ENCODE results near the gene CD200R1.

The CD200R1 gene

GRCh38 chr3:112974894-112975293 lies at the start of gene CD200R1:
Gene CD200R1, minus strand, starts transcription at chr3:112975103. Its CDS starts 246 bp downstream, at chr3:112974857.
- peaks cover 0 to 7% (median 6%) of the 10 kb centered on the region in 5 donors for H3K4me1 ChIP-seq (ENCODE audit: control insufficient read depth in 5 of 5, insufficient read depth in 5 of 5, low read length in 5 of 5)
- peak within 1 kb of the TSS in 3 of 5 donors; percentile 16 to 60 (median 58) for H3K9ac ChIP-seq (ENCODE audit: low read length in 5 of 5)
- no peak within 1 kb of the TSS for H3K27ac ChIP-seq (ENCODE audit: low read depth, low read length)
- H3K4me3 ChIP-seq (ENCODE audit: low read depth in 1 of 5, low read length in 5 of 5): peak within 1 kb of the TSS; percentile 47 to 67 (median 47)
- H3K36me3 ChIP-seq (ENCODE audit: control insufficient read depth in 5 of 5, insufficient read depth in 5 of 5, low read length in 5 of 5): no peaks in the 10 kb centered on the region
- H3K9me3 ChIP-seq (ENCODE audit: control insufficient read depth in 5 of 5, low read length in 5 of 5): no peaks in the 10 kb centered on the region
- H3K27me3 ChIP-seq (ENCODE audit: control insufficient read depth in 5 of 5, insufficient read depth in 4 of 5, low read length in 5 of 5): no peaks in the 10 kb centered on the region

- no peak overlapping the region for H3K4me3 ChIP-seq (ENCODE audit: low read depth in 1 of 5, low read length in 5 of 5)
- no peak overlapping the region for H3K27ac ChIP-seq (ENCODE audit: low read depth, low read length)
- H3K27me3 ChIP-seq (ENCODE audit: control insufficient read depth in 5 of 5, insufficient read depth in 4 of 5, low read length in 5 of 5): no peaks in the 10 kb centered on the region
- no peaks in the 10 kb centered on the region for H3K9me3 ChIP-seq (ENCODE audit: control insufficient read depth in 5 of 5, low read length in 5 of 5)
- H3K36me3 ChIP-seq (ENCODE audit: control insufficient read depth in 5 of 5, insufficient read depth in 5 of 5, low read length in 5 of 5): peaks cover 0 to 5% (median 2%) of the 10 kb centered on the region in 5 donors
- no peak overlapping the region for H3K9ac ChIP-seq (ENCODE audit: low read length in 5 of 5)
- H3K4me1 ChIP-seq (ENCODE audit: control insufficient read depth in 5 of 5, insufficient read depth in 5 of 5, low read length in 5 of 5): peaks cover 0 to 31% (median 22%) of the 10 kb centered on the region in 5 donors
Observed at GRCh38 chr3:113021471-113021870, 46.6 kb upstream of the CD200R1 start.

GRCh38 chr3:113019182-113020137 lies 44.6 kb upstream of the CD200R1 start:
- Histone ChIP-seq H3K36me3 (ENCODE audit: control insufficient read depth in 5 of 5, insufficient read depth in 5 of 5, low read length in 5 of 5) (peaks cover 7 to 13% (median 11%) of the 10 kb centered on the region in 5 donors), H3K27ac (ENCODE audit: low read depth, low read length) (peak overlapping the region; percentile 93), H3K9ac (ENCODE audit: low read length in 5 of 5) (peak overlapping the region; percentile 81 to 95 (median 93)), H3K27me3 (ENCODE audit: control insufficient read depth in 5 of 5, insufficient read depth in 4 of 5, low read length in 5 of 5) (no peaks in the 10 kb centered on the region), H3K9me3 (ENCODE audit: control insufficient read depth in 5 of 5, low read length in 5 of 5) (no peaks in the 10 kb centered on the region), H3K4me1 (ENCODE audit: control insufficient read depth in 5 of 5, insufficient read depth in 5 of 5, low read length in 5 of 5) (peaks cover 0 to 31% (median 22%) of the 10 kb centered on the region in 5 donors), H3K4me3 (ENCODE audit: low read depth in 1 of 5, low read length in 5 of 5) (peak overlapping the region; percentile 76 to 95 (median 90))

DNA sequence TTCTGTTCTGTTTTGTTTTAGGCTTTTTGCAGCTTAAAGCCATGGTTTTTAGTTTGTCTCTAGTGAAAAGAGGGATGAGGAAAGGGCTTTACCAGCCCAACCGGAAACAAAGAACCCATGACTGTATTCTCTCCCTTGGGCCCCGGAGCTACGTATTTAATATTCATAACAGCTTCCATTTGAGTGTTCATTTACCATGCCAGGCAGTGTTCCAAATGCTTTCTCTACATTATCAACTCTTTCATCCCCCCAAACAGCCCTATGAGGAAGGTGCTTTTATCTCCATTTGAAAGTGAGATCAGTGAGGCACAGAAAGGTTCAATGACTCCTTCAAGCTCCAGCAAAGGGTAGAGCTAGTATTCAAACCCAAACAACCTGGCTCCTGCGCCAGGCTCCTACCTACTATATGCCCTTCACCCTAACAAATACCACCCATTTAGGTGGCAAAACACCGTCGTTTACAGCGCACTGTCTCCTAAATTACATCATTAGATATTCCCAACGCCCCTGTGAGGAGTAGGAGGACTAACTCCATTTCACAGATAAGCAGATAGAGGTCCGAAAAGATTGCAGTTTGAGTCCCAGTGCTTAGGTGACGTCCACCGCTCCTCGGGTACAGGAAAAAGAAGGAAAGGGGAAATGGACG lies 43.8 kb upstream of the CD200R1 start:
- Histone ChIP-seq H3K9ac (ENCODE audit: low read length in 5 of 5) (peak overlapping the region; percentile 81 to 95 (median 93)), H3K4me1 (ENCODE audit: control insufficient read depth in 5 of 5, insufficient read depth in 5 of 5, low read length in 5 of 5) (peaks cover 0 to 31% (median 22%) of the 10 kb centered on the region in 5 donors), H3K4me3 (ENCODE audit: low read depth in 1 of 5, low read length in 5 of 5) (peak overlapping the region; percentile 76 to 95 (median 90))

GRCh38 chr3:113013593-113013992 lies 38.7 kb upstream of the CD200R1 start:
- no peak overlapping the region for H3K4me3 ChIP-seq (ENCODE audit: low read depth in 1 of 5, low read length in 5 of 5)
- H3K27ac ChIP-seq (ENCODE audit: low read depth, low read length): no peak overlapping the region
- peaks cover 19 to 54% (median 29%) of the 10 kb centered on the region in 5 donors for H3K36me3 ChIP-seq (ENCODE audit: control insufficient read depth in 5 of 5, insufficient read depth in 5 of 5, low read length in 5 of 5)
- H3K4me1 ChIP-seq (ENCODE audit: control insufficient read depth in 5 of 5, insufficient read depth in 5 of 5, low read length in 5 of 5): peaks cover 0 to 13% (median 10%) of the 10 kb centered on the region in 5 donors
- H3K9me3 ChIP-seq (ENCODE audit: control insufficient read depth in 5 of 5, low read length in 5 of 5): no peaks in the 10 kb centered on the region
- no peak overlapping the region for H3K9ac ChIP-seq (ENCODE audit: low read length in 5 of 5)
- H3K27me3 ChIP-seq (ENCODE audit: control insufficient read depth in 5 of 5, insufficient read depth in 4 of 5, low read length in 5 of 5): no peaks in the 10 kb centered on the region

More for the DNA sequence above, 43.8 kb upstream of the CD200R1 start:
- Histone ChIP-seq H3K27me3 (ENCODE audit: control insufficient read depth in 5 of 5, insufficient read depth in 4 of 5, low read length in 5 of 5) (no peaks in the 10 kb centered on the region), H3K9me3 (ENCODE audit: control insufficient read depth in 5 of 5, low read length in 5 of 5) (no peaks in the 10 kb centered on the region), H3K27ac (ENCODE audit: low read depth, low read length) (peak overlapping the region; percentile 93), H3K36me3 (ENCODE audit: control insufficient read depth in 5 of 5, insufficient read depth in 5 of 5, low read length in 5 of 5) (peaks cover 10 to 14% (median 12%) of the 10 kb centered on the region in 5 donors)

GRCh38 chr3:113008117-113008516 lies 33.2 kb upstream of the CD200R1 start:
- Histone ChIP-seq H3K9ac (ENCODE audit: low read length in 5 of 5) (no peak overlapping the region), H3K9me3 (ENCODE audit: control insufficient read depth in 5 of 5, low read length in 5 of 5) (no peaks in the 10 kb centered on the region), H3K4me1 (ENCODE audit: control insufficient read depth in 5 of 5, insufficient read depth in 5 of 5, low read length in 5 of 5) (no peaks in the 10 kb centered on the region), H3K27me3 (ENCODE audit: control insufficient read depth in 5 of 5, insufficient read depth in 4 of 5, low read length in 5 of 5) (no peaks in the 10 kb centered on the region), H3K4me3 (ENCODE audit: low read depth in 1 of 5, low read length in 5 of 5) (no peak overlapping the region), H3K36me3 (ENCODE audit: control insufficient read depth in 5 of 5, insufficient read depth in 5 of 5, low read length in 5 of 5) (peaks cover 44 to 88% (median 49%) of the 10 kb centered on the region in 5 donors), H3K27ac (ENCODE audit: low read depth, low read length) (no peak overlapping the region)

DNA sequence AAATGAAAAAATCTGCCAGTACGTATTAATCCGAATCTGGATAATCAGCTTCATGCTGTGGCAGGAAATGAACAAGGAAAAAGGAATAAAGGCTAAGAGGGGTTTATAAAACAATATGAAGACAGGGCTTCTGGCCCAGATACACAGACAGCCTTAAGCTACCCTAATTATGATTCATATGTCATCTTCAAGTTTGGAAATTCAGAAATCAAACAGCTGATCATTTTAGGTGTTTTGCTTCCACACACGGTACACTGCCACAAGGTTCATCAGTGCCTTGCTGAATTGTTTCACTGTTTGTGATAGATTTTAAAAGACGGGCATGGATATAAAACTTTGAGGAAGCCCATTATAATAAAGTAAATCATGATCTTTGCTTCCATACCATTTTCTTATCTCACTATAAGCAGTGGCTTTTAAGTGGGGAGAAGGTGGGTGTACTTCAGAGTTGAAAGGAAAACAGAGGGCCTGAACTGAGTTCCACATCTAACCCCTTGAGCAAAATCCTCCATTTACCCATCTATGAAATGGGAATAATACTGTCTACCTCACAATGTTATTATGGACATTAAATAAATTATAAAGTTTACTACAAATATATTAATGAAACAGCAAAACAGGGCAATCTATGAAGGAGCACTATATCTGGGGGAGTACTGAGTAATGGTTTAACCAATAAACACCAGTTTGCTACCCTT lies 31.6 kb upstream of the CD200R1 start:
- H3K36me3 ChIP-seq (ENCODE audit: control insufficient read depth in 5 of 5, insufficient read depth in 5 of 5, low read length in 5 of 5): peaks cover 48 to 83% (median 56%) of the 10 kb centered on the region in 5 donors
- no peak overlapping the region for H3K9ac ChIP-seq (ENCODE audit: low read length in 5 of 5)
- H3K9me3 ChIP-seq (ENCODE audit: control insufficient read depth in 5 of 5, low read length in 5 of 5): no peaks in the 10 kb centered on the region
- no peaks in the 10 kb centered on the region for H3K27me3 ChIP-seq (ENCODE audit: control insufficient read depth in 5 of 5, insufficient read depth in 4 of 5, low read length in 5 of 5)
- H3K27ac ChIP-seq (ENCODE audit: low read depth, low read length): no peak overlapping the region
- H3K4me3 ChIP-seq (ENCODE audit: low read depth in 1 of 5, low read length in 5 of 5): no peak overlapping the region
- no peaks in the 10 kb centered on the region for H3K4me1 ChIP-seq (ENCODE audit: control insufficient read depth in 5 of 5, insufficient read depth in 5 of 5, low read length in 5 of 5)

DNA sequence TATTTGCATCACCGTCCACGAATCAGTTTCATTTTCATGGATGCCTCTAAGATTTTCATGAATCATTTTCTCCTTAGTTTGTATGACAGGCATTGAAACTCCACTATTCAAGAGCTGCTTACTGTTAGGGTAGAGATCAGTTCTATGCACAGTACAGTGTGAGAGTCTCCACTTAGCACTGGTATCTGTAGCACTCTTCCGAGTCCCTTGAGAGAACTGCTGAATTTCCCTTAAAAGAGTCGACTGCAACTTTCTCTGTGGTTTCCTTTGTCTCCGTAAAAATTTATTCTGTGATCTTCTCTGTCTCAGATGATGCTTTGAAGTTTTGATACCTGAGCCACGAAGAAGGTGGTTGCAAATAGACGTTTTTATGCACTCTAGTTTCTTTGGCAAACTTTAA lies 30.7 kb upstream of the CD200R1 start:
- Histone ChIP-seq H3K27ac (ENCODE audit: low read depth, low read length) (no peak overlapping the region), H3K36me3 (ENCODE audit: control insufficient read depth in 5 of 5, insufficient read depth in 5 of 5, low read length in 5 of 5) (peaks cover 48 to 88% (median 59%) of the 10 kb centered on the region in 5 donors), H3K4me3 (ENCODE audit: low read depth in 1 of 5, low read length in 5 of 5) (no peak overlapping the region), H3K9me3 (ENCODE audit: control insufficient read depth in 5 of 5, low read length in 5 of 5) (no peaks in the 10 kb centered on the region), H3K9ac (ENCODE audit: low read length in 5 of 5) (no peak overlapping the region), H3K4me1 (ENCODE audit: control insufficient read depth in 5 of 5, insufficient read depth in 5 of 5, low read length in 5 of 5) (no peaks in the 10 kb centered on the region), H3K27me3 (ENCODE audit: control insufficient read depth in 5 of 5, insufficient read depth in 4 of 5, low read length in 5 of 5) (no peaks in the 10 kb centered on the region)

GRCh38 chr3:113002679-113003078 lies 27.8 kb upstream of the CD200R1 start:
- Histone ChIP-seq H3K27me3 (ENCODE audit: control insufficient read depth in 5 of 5, insufficient read depth in 4 of 5, low read length in 5 of 5) (no peaks in the 10 kb centered on the region), H3K9me3 (ENCODE audit: control insufficient read depth in 5 of 5, low read length in 5 of 5) (no peaks in the 10 kb centered on the region), H3K4me3 (ENCODE audit: low read depth in 1 of 5, low read length in 5 of 5) (no peak overlapping the region), H3K4me1 (ENCODE audit: control insufficient read depth in 5 of 5, insufficient read depth in 5 of 5, low read length in 5 of 5) (no peaks in the 10 kb centered on the region), H3K36me3 (ENCODE audit: control insufficient read depth in 5 of 5, insufficient read depth in 5 of 5, low read length in 5 of 5) (peaks cover 49 to 83% (median 70%) of the 10 kb centered on the region in 5 donors), H3K27ac (ENCODE audit: low read depth, low read length) (no peak overlapping the region), H3K9ac (ENCODE audit: low read length in 5 of 5) (no peak overlapping the region)
